ENCODE measurements around the gene TEX14.

DNA sequence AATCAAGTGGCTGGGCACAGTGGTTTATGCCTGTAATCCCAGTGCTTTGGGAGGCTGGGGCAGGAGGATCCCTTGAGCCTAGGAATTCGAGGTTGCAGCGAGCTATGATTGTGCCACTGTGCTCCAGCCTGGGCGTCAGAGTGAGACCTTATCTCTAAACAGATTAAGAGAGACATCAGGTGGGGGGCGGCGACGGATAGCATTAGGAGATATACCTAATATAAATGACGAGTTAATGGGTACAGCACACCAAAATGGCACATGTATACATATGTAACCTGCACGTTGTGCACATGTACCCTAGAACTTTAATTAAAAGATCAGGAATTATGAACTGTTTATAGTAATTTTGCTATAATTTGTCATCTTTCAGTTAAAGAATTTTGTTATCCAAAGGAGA is 10.9 kb upstream of the TEX14 start:
- TF ChIP-seq, protein P1, sequence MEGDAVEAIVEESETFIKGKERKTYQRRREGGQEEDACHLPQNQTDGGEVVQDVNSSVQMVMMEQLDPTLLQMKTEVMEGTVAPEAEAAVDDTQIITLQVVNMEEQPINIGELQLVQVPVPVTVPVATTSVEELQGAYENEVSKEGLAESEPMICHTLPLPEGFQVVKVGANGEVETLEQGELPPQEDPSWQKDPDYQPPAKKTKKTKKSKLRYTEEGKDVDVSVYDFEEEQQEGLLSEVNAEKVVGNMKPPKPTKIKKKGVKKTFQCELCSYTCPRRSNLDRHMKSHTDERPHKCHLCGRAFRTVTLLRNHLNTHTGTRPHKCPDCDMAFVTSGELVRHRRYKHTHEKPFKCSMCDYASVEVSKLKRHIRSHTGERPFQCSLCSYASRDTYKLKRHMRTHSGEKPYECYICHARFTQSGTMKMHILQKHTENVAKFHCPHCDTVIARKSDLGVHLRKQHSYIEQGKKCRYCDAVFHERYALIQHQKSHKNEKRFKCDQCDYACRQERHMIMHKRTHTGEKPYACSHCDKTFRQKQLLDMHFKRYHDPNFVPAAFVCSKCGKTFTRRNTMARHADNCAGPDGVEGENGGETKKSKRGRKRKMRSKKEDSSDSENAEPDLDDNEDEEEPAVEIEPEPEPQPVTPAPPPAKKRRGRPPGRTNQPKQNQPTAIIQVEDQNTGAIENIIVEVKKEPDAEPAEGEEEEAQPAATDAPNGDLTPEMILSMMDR (optimal IDR thresholded peaks at IDR 0.05 in 1 of 3, IDR thresholded peaks at IDR 0.05 in 1 of 3, conservative IDR thresholded peaks at IDR 0.05 in 1 of 3; ENCODE audit: extremely low read depth in 1 of 3, insufficient read depth in 2 of 3, low read length in 3 of 3) = no peak
- no peak for TF ChIP-seq EZH2 (IDR thresholded peaks at IDR 0.05; ENCODE audit: low read length)

Data from keratinocyte (primary cell).